Osteocyte (in vitro differentiated cells): Measurements from ENCODE around the gene CNOT8. TPM values are rescaled to one million over a fixed set of nuclear protein-coding genes. Genes with fewer than 3 reads are reported as not detected.
A peak's percentile ranks its signal among the peaks of the same experiment; 100 is the strongest.

Experiments
- DNase-seq: peaks from one replicate; pipeline ENCODE4 v3.0.0; 2021; ENCODE audit warnings: mixed read lengths; ENCODE audit not compliant: unreplicated experiment; ENCODE audit errors: extremely low spot score
- H3K27ac Mint-ChIP-seq: one replicate; pipeline ENCODE4 v1.8.0; 2021; ENCODE audit warnings: mild to moderate bottlenecking, mixed read lengths; ENCODE audit not compliant: unreplicated experiment
- H3K27me3 Mint-ChIP-seq: one replicate; pipeline ENCODE4 v1.8.0; 2021; ENCODE audit warnings: mixed read lengths; ENCODE audit not compliant: unreplicated experiment
- H3K36me3 Mint-ChIP-seq: one replicate; pipeline ENCODE4 v1.8.0; 2021; ENCODE audit warnings: mixed read lengths; ENCODE audit not compliant: unreplicated experiment
- H3K4me1 Mint-ChIP-seq: one replicate; pipeline ENCODE4 v1.8.0; 2021; ENCODE audit warnings: mixed read lengths; ENCODE audit not compliant: unreplicated experiment
- H3K4me3 Mint-ChIP-seq: one replicate; pipeline ENCODE4 v1.8.0; 2021; ENCODE audit warnings: mild to moderate bottlenecking, moderate library complexity, mixed read lengths; ENCODE audit not compliant: unreplicated experiment
- H3K9me3 Mint-ChIP-seq: one replicate; pipeline ENCODE4 v1.8.0; 2021; ENCODE audit warnings: mixed read lengths; ENCODE audit not compliant: unreplicated experiment
- CTCF ChIP-seq: fragments of 200-600 bp; sonication (generic); IDR thresholded peaks from 2 replicates; pipeline ENCODE4 v1.5.0; 2021; ENCODE audit warnings: antibody characterized with exemption, mild to moderate bottlenecking, moderate library complexity
- total RNA-seq: library from RNA; stranded (reverse); gene quantifications from 2 replicates; pipeline ENCODE4 v1.2.1, GENCODE V29; 2021

The CNOT8 gene
- total RNA-seq, 1 donor from 2014 or later, result 49.2 TPM

- peaks cover 69% of the 10 kb centered on the region for H3K36me3 Mint-ChIP-seq
- no peak overlapping the region for H3K4me3 Mint-ChIP-seq
- no peak for DNase-seq
- TF ChIP-seq CTCF, result no peak
- peak overlapping the region; percentile 63 for H3K27ac Mint-ChIP-seq
- H3K9me3 Mint-ChIP-seq, result no peaks in the 10 kb centered on the region
- no peaks in the 10 kb centered on the region for H3K27me3 Mint-ChIP-seq
- peaks cover 13% of the 10 kb centered on the region for H3K4me1 Mint-ChIP-seq
These were observed 35.0 kb downstream of the CNOT8 start for GRCh38 chr5:154893381-154893780.

GRCh38 chr5:154895606-154896561 lies 37.5 kb downstream of the CNOT8 start:
- H3K27ac Mint-ChIP-seq, result no peak overlapping the region
- H3K9me3 Mint-ChIP-seq, result no peaks in the 10 kb centered on the region
- TF ChIP-seq CTCF, result no peak
- peaks cover 67% of the 10 kb centered on the region for H3K36me3 Mint-ChIP-seq
- no peak for DNase-seq
- H3K4me3 Mint-ChIP-seq, result no peak overlapping the region
- peaks cover 37% of the 10 kb centered on the region for H3K4me1 Mint-ChIP-seq
- no peaks in the 10 kb centered on the region for H3K27me3 Mint-ChIP-seq

- peaks cover 45% of the 10 kb centered on the region for H3K4me1 Mint-ChIP-seq
- no peaks in the 10 kb centered on the region for H3K9me3 Mint-ChIP-seq
- H3K27ac Mint-ChIP-seq, result no peak overlapping the region
- H3K36me3 Mint-ChIP-seq, result peaks cover 62% of the 10 kb centered on the region
- H3K4me3 Mint-ChIP-seq, result no peak overlapping the region
- no peak for DNase-seq
- TF ChIP-seq CTCF, result no peak
- no peaks in the 10 kb centered on the region for H3K27me3 Mint-ChIP-seq
These were observed 38.2 kb downstream of the CNOT8 start for GRCh38 chr5:154896562-154897165.

- Mint-ChIP-seq H3K36me3 (peaks cover 64% of the 10 kb centered on the region), H3K4me1 (peaks cover 60% of the 10 kb centered on the region), H3K27me3 (no peaks in the 10 kb centered on the region), H3K9me3 (no peaks in the 10 kb centered on the region), H3K4me3 (no peak overlapping the region), H3K27ac (no peak overlapping the region)
- no peak for TF ChIP-seq CTCF
- no peak for DNase-seq
These were observed 39.8 kb downstream of the CNOT8 start for GRCh38 chr5:154898210-154898609.
